GM19240 (cell line): ENCODE results near the gene NCLN.
A peak's percentile ranks its signal among the peaks of the same experiment; 100 is the strongest.
"Not testable (repeated sequence)": the region's sequence is repeated elsewhere in the genome, so short reads cannot be mapped to it uniquely, and the experiment has no call there.

Experiments used
- DNase-seq: peaks from one replicate; pipeline ENCODE4 v3.0.0; 2011; ENCODE audit warnings: low spot score; ENCODE audit not compliant: insufficient read length

Gene NCLN

GRCh38 chr19:3198901-3199700 is 13.4 kb downstream of the NCLN start:
- DNase-seq, result no peak

GRCh38 chr19:3201072-3201700 is 15.5 kb downstream of the NCLN start:
- no peak for DNase-seq

GRCh38 chr19:3201911-3202310 is 16.2 kb downstream of the NCLN start:
- DNase-seq, result no peak

- no peak for DNase-seq
Observed at GRCh38 chr19:3202346-3202745, 16.6 kb downstream of the NCLN start.

GRCh38 chr19:3202895-3203294 is 17.2 kb downstream of the NCLN start:
- not testable (repeated sequence) for DNase-seq

GRCh38 chr19:3203805-3204645 is 18.3 kb downstream of the NCLN start:
- no peak for DNase-seq

- no peak for DNase-seq
Observed at GRCh38 chr19:3204646-3205275, 19.0 kb downstream of the NCLN start.

GRCh38 chr19:3206216-3206953 is 20.7 kb downstream of the NCLN start:
- DNase-seq, result no peak

- no peak for DNase-seq
Observed at GRCh38 chr19:3207461-3208242, 21.9 kb downstream of the NCLN start.

- DNase-seq, result no peak
Observed at GRCh38 chr19:3208317-3209207, 22.8 kb downstream of the NCLN start.

GRCh38 chr19:3210347-3211017 is 24.8 kb downstream of the NCLN start:
- peak; percentile 86 for DNase-seq

GRCh38 chr19:3211191-3211590 is 25.5 kb downstream of the NCLN start:
- no peak for DNase-seq

GRCh38 chr19:3213159-3213558 is 27.4 kb downstream of the NCLN start:
- DNase-seq, result no peak

- no peak for DNase-seq
Observed at GRCh38 chr19:3216874-3217273, 31.1 kb downstream of the NCLN start.

- no peak for DNase-seq
Observed at GRCh38 chr19:3220576-3220975, 34.8 kb downstream of the NCLN start.

GRCh38 chr19:3221576-3221975 is 35.8 kb downstream of the NCLN start:
- DNase-seq, result not testable (repeated sequence)

- no peak for DNase-seq
Observed at GRCh38 chr19:3222709-3223108, 37.0 kb downstream of the NCLN start.

GRCh38 chr19:3224346-3225168 is 38.8 kb downstream of the NCLN start, which contains the start of gene CELF5:
Gene CELF5 (plus strand): TSS chr19:3224661. CDS start chr19:3224740, 79 bp downstream.
- DNase-seq, result peak; percentile 76
